ENCODE data around the gene SMOC2.

SMOC2 gene

GRCh38 chr6:168415098-168415992 lies 25.6 kb upstream of the SMOC2 start:
- DNase-seq, result no peak

GRCh38 chr6:168415993-168416530 lies 24.9 kb upstream of the SMOC2 start:
- DNase-seq, result no peak

- no peak for DNase-seq
These were observed 24.5 kb upstream of the SMOC2 start for GRCh38 chr6:168416531-168416930.

GRCh38 chr6:168417191-168417590 lies 23.8 kb upstream of the SMOC2 start:
- no peak for DNase-seq

- DNase-seq, result no peak
These were observed 23.1 kb upstream of the SMOC2 start for GRCh38 chr6:168417679-168418557.

- no peak for DNase-seq
These were observed 22.3 kb upstream of the SMOC2 start for GRCh38 chr6:168418711-168419121.

GRCh38 chr6:168419569-168419968 lies 21.4 kb upstream of the SMOC2 start:
- DNase-seq, result no peak

GRCh38 chr6:168420084-168420483 lies 20.9 kb upstream of the SMOC2 start:
- no peak for DNase-seq

- no peak for DNase-seq
These were observed 20.3 kb upstream of the SMOC2 start for GRCh38 chr6:168420706-168421105.

GRCh38 chr6:168427184-168427583 lies 13.8 kb upstream of the SMOC2 start:
- DNase-seq, result no peak

- no peak for DNase-seq
These were observed 12.7 kb upstream of the SMOC2 start for GRCh38 chr6:168428052-168428826.

- DNase-seq, result no peak
These were observed 12.1 kb upstream of the SMOC2 start for GRCh38 chr6:168428863-168429262.

GRCh38 chr6:168432196-168432595 lies 8.8 kb upstream of the SMOC2 start:
- DNase-seq, result no peak

- DNase-seq, result no peak
These were observed 7.1 kb upstream of the SMOC2 start for GRCh38 chr6:168433898-168434297.

GRCh38 chr6:168434505-168434904 lies 6.5 kb upstream of the SMOC2 start:
- DNase-seq, result no peak

- no peak for DNase-seq
These were observed 3.2 kb upstream of the SMOC2 start for GRCh38 chr6:168437751-168438150.

- no peak for DNase-seq
These were observed 2.0 kb upstream of the SMOC2 start for GRCh38 chr6:168438783-168439520.

- DNase-seq, result no peak
These were observed 1.1 kb upstream of the SMOC2 start for GRCh38 chr6:168439794-168440450.

- no peak for DNase-seq
These were observed 729 bp downstream of the SMOC2 start for GRCh38 chr6:168441434-168442391.

GRCh38 chr6:168442646-168443045 lies 1.7 kb downstream of the SMOC2 start:
- no peak for DNase-seq

Measured in SIG-M5 (cell line).